BLaER1 treated with 17β-estradiol and CSF1 and Interleukin-3, amounts not matched to agents 10 nM and 100 nM (cell line): ENCODE data around the gene LRRC51.

ENCODE experiments used
- H3K27ac ChIP-seq, 11 experiments: shearing (Covaris generic); formaldehyde crosslinking; 2 replicates each; pipeline ENCODE4 v1.8.1; 2022
- H3K27me3 ChIP-seq, 11 experiments: shearing (Covaris generic); formaldehyde crosslinking; 2 replicates each; pipeline ENCODE4 v1.8.1; 2022
- H3K36me3 ChIP-seq, 11 experiments: shearing (Covaris generic); formaldehyde crosslinking; 2 replicates each; pipeline ENCODE4 v1.8.1; 2022
- H3K4me1 ChIP-seq, 10 experiments: shearing (Covaris generic); formaldehyde crosslinking; 2 replicates each; pipeline ENCODE4 v1.8.1; 2022
- H3K4me2 ChIP-seq, 11 experiments: shearing (Covaris generic); formaldehyde crosslinking; 2 replicates each; pipeline ENCODE4 v1.8.1; 2022
- H3K4me3 ChIP-seq, 10 experiments: shearing (Covaris generic); formaldehyde crosslinking; 2 replicates each; pipeline ENCODE4 v1.8.1; 2022
- H3K9ac ChIP-seq, 11 experiments: shearing (Covaris generic); formaldehyde crosslinking; 2 replicates each; pipeline ENCODE4 v1.8.1; 2022
- H3K9me3 ChIP-seq, 11 experiments: shearing (Covaris generic); formaldehyde crosslinking; replicated peaks in 1 of 11; 2 replicates each; pipeline ENCODE4 v1.8.1; 2022
- H4K20me1 ChIP-seq, 11 experiments: shearing (Covaris generic); formaldehyde crosslinking; 2 replicates each; pipeline ENCODE4 v1.8.1; 2022
- Cebpa-rat ChIP-seq, 11 experiments: shearing (Covaris generic); IDR thresholded peaks; 2 replicates each; pipeline ENCODE4 v1.8.1; 2022

LRRC51 gene, protein sequence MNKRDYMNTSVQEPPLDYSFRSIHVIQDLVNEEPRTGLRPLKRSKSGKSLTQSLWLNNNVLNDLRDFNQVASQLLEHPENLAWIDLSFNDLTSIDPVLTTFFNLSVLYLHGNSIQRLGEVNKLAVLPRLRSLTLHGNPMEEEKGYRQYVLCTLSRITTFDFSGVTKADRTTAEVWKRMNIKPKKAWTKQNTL

DNA sequence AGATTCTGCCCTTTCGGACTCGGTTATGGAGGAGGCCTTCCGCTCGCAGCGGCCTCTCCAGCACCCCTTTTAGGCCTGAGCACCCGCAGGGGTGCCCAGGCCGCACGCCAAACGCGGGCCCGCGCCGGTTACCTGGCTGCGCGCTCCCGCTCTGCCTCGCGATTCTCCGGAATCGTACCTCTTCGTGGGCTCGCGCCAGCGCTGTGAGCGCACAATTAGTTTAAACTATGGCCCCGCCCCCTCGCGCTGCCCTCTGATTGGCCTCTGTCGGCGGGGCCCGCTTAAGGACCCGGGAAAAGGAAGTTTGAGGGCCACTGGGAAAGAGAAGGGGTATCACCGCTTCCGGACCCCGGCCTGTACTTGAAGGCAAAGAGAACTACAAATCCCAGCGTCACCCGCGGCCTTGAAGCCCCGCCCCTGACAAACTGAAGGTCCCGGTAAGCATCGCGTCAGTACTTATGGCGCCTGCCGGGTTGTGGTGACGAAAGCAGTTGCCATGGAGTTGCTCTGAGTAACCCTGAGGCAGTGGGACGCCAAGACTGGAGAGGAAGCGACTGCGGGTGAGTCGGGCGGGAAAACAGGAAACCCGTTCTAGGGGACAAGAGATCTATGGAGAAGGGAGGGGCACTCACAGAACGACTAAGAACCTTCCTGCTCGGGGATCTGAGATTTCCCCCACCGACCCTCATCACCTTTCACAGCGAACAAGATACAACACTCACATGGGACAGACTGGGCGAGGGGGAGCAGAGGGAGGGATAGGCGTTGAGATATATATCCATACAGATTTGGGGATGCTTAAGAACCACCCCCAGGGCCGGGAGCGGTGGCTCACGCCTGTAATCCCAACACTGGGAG, at the start of gene LRRC51, which contains the start of gene NUMA1:
TSS of gene LRRC51 (plus strand) at position 525 of the 858 bp plus-strand sequence. CDS start 8,234 bp downstream, outside the sequence.
TSS of gene NUMA1 (minus strand) at position 217 of the 858 bp plus-strand sequence. CDS start 44,599 bp downstream, outside the sequence.
- Histone ChIP-seq H3K36me3 (peaks cover 6 to 34% (median 12%) of the 10 kb centered on the region in 11 experiments; a peak in 18 of 22 replicates), H4K20me1 (peaks cover 0 to 35% (median 8%) of the 10 kb centered on the region in 11 experiments; a peak in 8 of 22 replicates), H3K9me3 (no peaks in the 10 kb centered on the region), H3K4me2 (peak within 1 kb of the TSS; percentile 82 to 95 (median 90)), H3K9ac (peak within 1 kb of the TSS; percentile 79 to 90 (median 86)), H3K4me1 (peaks cover 40 to 74% (median 49%) of the 10 kb centered on the region in 10 experiments), H3K27me3 (no peaks in the 10 kb centered on the region), H3K4me3 (peak within 1 kb of the TSS; percentile 68 to 84 (median 74)), H3K27ac (peak within 1 kb of the TSS; percentile 70 to 93 (median 85))
- no peak for TF ChIP-seq Cebpa-rat (IDR thresholded peaks at IDR 0.05)

DNA sequence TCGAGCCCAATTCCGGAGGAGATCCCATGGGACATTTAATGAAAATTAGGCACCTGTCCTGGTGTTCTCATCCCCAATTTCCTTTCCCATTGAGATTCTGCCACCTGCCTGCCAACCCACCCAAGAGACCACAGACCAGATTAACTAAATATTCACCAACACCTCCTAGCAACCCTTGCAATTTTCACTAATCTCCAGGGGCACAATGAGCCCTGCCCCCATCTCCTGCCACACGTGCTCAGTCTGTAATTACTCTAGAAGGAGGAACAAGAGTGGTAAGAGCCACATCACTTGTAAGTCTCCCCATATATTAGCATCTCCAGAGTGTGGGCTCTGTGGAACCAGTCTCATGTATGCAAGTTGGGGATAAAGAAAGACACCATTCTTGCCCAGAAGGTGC, 44.0 kb upstream of the LRRC51 start:
- Histone ChIP-seq H4K20me1 (peaks cover 25 to 70% (median 53%) of the 10 kb centered on the region in 11 experiments; a peak in 20 of 22 replicates), H3K36me3 (peaks cover 41 to 52% (median 46%) of the 10 kb centered on the region in 11 experiments), H3K4me3 (peak overlapping the region in 5 of 10 experiments; percentile 17 to 76 (median 69); a peak in 4 of 20 replicates), H3K4me2 (peak overlapping the region; percentile 93 to 99 (median 98)), H3K9me3 (no peaks in the 10 kb centered on the region), H3K27ac (peak overlapping the region in 8 of 11 experiments; percentile 74 to 93 (median 92); a peak in 14 of 22 replicates), H3K27me3 (no peaks in the 10 kb centered on the region), H3K9ac (peak overlapping the region in 4 of 11 experiments; percentile 17 to 91 (median 86); a peak in 4 of 22 replicates), H3K4me1 (peaks cover 59 to 86% (median 72%) of the 10 kb centered on the region in 10 experiments)
- no peak for TF ChIP-seq Cebpa-rat (IDR thresholded peaks at IDR 0.05)

DNA sequence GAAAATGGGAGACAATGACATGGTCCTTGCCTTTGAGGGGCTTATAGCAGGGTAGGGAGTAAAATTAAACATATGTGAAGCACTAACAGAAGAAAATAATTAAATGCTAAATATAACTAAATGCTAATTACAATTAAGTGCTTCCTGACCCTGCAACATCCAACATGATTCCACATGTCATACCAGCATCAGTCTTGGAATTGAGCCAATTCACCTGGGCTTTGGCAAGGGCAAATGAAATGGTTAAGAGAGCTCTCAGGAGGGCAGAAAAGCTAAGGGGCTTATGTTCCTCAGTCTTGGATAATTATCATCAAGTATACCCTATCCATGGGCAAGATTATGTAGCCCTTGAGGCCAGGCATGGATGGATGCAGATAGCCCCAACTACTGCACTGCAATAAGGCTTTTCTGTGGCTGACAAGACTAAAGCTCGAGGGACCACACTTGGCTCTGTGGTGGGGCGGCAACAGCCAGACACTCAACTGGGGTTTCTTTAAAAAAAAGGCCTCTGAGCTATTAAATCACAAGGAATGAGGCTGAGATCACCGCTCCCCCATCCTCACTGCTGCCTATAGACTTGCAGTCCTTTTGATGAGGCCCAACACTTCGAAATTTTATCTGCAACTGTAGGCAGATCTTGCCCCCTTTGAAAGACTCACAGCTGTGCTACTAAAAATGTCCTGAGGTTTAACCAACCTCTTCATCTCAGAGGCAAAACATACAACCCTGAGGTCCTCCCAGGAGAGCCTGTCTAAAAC, 42.9 kb upstream of the LRRC51 start:
- Histone ChIP-seq H4K20me1 (peaks cover 14 to 65% (median 43%) of the 10 kb centered on the region in 11 experiments; a peak in 18 of 22 replicates), H3K9ac (peak overlapping the region; percentile 81 to 92 (median 90); a peak in 20 of 22 replicates), H3K4me2 (peak overlapping the region; percentile 93 to 99 (median 98)), H3K27me3 (no peaks in the 10 kb centered on the region), H3K27ac (peak overlapping the region in 10 of 11 experiments; percentile 84 to 93 (median 90); a peak in 19 of 22 replicates), H3K9me3 (no peaks in the 10 kb centered on the region), H3K4me3 (peak overlapping the region in 8 of 10 experiments; percentile 63 to 77 (median 71); a peak in 14 of 20 replicates), H3K4me1 (peaks cover 64 to 86% (median 74%) of the 10 kb centered on the region in 10 experiments), H3K36me3 (peaks cover 35 to 42% (median 39%) of the 10 kb centered on the region in 11 experiments)
- peak in 3 of 11 experiments; percentile 35 to 89 (median 43); a peak in 4 of 22 replicates for TF ChIP-seq Cebpa-rat (IDR thresholded peaks at IDR 0.05)

DNA sequence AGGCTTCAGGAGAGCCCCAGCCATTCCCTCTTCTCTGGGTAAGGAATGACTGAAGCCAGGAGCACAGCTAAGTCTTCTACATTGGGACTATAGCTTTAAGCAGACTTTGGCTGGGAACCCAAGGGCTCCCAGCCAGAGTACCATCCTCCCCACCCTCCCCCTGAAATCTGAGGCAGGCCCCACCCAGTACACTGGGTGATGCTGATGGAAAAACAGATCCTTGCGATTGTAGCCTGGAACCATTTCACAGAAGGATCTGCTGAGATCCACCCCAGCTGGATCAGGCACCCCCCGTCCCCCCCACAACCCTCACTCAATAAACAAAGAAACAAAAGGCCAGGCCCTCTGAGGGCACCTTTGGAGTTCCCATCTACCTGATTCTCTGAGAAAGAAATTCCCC, 42.2 kb upstream of the LRRC51 start:
- H3K4me1 ChIP-seq = peaks cover 64 to 87% (median 74%) of the 10 kb centered on the region in 10 experiments
- H3K4me3 ChIP-seq = peak overlapping the region; percentile 63 to 77 (median 71)
- no peak for TF ChIP-seq Cebpa-rat (IDR thresholded peaks at IDR 0.05)
- no peaks in the 10 kb centered on the region for H3K27me3 ChIP-seq
- peak overlapping the region; percentile 93 to 99 (median 98) for H3K4me2 ChIP-seq
- peaks cover 28 to 36% (median 31%) of the 10 kb centered on the region in 11 experiments for H3K36me3 ChIP-seq
- H3K27ac ChIP-seq = peak overlapping the region in 10 of 11 experiments; percentile 84 to 93 (median 90); a peak in 21 of 22 replicates
- peaks cover 7 to 60% (median 36%) of the 10 kb centered on the region in 11 experiments; a peak in 18 of 22 replicates for H4K20me1 ChIP-seq
- no peaks in the 10 kb centered on the region for H3K9me3 ChIP-seq
- H3K9ac ChIP-seq = peak overlapping the region; percentile 81 to 92 (median 90)

DNA sequence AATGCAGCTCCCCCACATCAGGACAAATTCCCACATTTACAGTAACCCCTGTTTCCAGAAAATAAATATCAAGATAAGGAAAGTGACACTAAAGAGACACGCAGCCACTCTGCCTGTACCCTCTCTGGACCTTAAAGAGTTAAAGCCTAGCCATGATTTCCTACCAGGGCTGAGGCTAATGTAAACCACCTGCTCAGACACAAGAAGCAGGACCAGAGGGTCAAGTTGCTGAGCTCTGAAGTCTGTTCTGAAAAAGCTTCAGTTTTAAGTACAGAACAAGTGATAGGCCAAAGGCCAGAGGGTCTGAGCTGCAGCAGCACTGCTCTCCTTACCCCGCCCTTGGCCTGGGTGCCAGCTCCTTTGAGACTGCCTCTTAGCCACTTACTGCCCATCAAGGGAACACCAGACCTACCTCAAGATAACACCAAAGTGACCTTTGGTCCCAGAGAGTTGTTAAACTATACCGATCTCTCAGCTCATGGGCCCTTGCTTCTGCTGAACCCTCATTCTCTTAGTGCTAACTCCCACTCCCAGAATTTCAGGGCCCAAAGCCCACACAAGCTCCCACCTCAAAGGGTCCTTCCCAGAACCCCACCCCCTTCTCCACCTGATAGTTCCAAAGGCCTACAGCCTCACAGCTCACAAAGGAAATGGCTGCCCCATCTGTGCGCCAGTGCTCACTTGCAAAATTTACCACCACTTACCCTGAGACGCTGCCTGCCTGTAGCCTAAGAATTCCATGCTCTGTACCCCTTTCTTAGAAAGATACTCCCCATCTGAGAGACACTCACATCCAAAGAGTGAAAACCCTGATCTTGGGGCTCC, 41.4 kb upstream of the LRRC51 start:
- peak overlapping the region; percentile 93 to 99 (median 98) for H3K4me2 ChIP-seq
- H3K4me1 ChIP-seq = peaks cover 67 to 88% (median 74%) of the 10 kb centered on the region in 10 experiments
- peak overlapping the region; percentile 38 to 93 (median 89); a peak in 21 of 22 replicates for H3K27ac ChIP-seq
- H3K4me3 ChIP-seq = peak overlapping the region; percentile 63 to 77 (median 71)
- H4K20me1 ChIP-seq = peaks cover 0 to 57% (median 32%) of the 10 kb centered on the region in 11 experiments; a peak in 14 of 22 replicates
- no peak for TF ChIP-seq Cebpa-rat (IDR thresholded peaks at IDR 0.05)
- H3K27me3 ChIP-seq = no peaks in the 10 kb centered on the region
- H3K9ac ChIP-seq = peak overlapping the region; percentile 81 to 92 (median 90)
- peaks cover 20 to 32% (median 24%) of the 10 kb centered on the region in 11 experiments for H3K36me3 ChIP-seq
- H3K9me3 ChIP-seq = no peaks in the 10 kb centered on the region

DNA sequence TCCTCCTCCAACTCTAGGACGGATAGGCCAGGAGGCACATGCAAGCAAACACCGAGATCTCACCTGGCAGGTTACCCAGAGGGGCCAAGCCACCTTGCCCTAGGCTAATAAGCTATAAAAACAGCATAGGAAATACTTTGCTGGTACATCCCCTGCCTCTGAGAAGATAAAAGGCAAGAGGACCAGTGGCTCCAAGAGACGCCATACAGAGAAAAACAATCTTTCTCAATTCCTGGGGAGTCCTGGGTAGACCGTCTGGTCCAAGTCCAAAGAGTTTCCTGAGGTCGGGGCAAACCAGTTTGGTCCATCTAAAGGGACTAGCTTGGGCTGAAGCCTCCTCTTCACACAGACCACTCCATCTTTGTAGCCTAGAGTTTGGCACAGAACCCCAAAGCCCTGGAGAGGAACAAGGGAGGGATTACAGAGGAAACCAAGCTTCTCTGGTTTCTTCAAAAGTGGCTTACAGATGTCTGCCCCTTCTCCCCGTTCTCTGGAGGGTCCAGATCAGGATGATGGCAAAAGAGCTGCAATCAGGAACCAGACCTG, 40.7 kb upstream of the LRRC51 start:
- H4K20me1 ChIP-seq = peaks cover 0 to 61% (median 32%) of the 10 kb centered on the region in 11 experiments; a peak in 14 of 22 replicates
- H3K9ac ChIP-seq = peak overlapping the region; percentile 81 to 92 (median 90)
- no peaks in the 10 kb centered on the region for H3K27me3 ChIP-seq

More for the DNA sequence above, 40.7 kb upstream of the LRRC51 start:
- peak overlapping the region; percentile 63 to 77 (median 71) for H3K4me3 ChIP-seq
- H3K36me3 ChIP-seq = peaks cover 14 to 26% (median 17%) of the 10 kb centered on the region in 11 experiments
- H3K9me3 ChIP-seq = no peaks in the 10 kb centered on the region
- TF ChIP-seq Cebpa-rat (IDR thresholded peaks at IDR 0.05) = no peak
- peak overlapping the region; percentile 93 to 99 (median 98) for H3K4me2 ChIP-seq
- peak overlapping the region; percentile 38 to 93 (median 89); a peak in 21 of 22 replicates for H3K27ac ChIP-seq
- peaks cover 69 to 90% (median 79%) of the 10 kb centered on the region in 10 experiments for H3K4me1 ChIP-seq
